ENCODE data around the gene PRMT2.

Gene PRMT2

GRCh38 chr21:46618738-46619379 lies 16.6 kb upstream of the PRMT2 start:
- Histone ChIP-seq H3K36me3 (ENCODE audit: control insufficient read depth, insufficient read depth, low read length) (no peaks in the 10 kb centered on the region), H3K9me3 (ENCODE audit: control insufficient read depth, insufficient read depth, low read length) (no peaks in the 10 kb centered on the region), H3K4me3 (ENCODE audit: low read depth, low read length) (no peak overlapping the region), H3K27ac (ENCODE audit: low read depth, low read length) (no peak overlapping the region), H3K4me1 (ENCODE audit: control insufficient read depth, insufficient read depth, low read length) (no peaks in the 10 kb centered on the region), H3K9ac (ENCODE audit: low read depth, low read length) (no peak overlapping the region), H3K27me3 (ENCODE audit: control insufficient read depth, insufficient read depth, low read length) (no peaks in the 10 kb centered on the region)

- Histone ChIP-seq H3K9me3 (ENCODE audit: control insufficient read depth, insufficient read depth, low read length) (no peaks in the 10 kb centered on the region), H3K27me3 (ENCODE audit: control insufficient read depth, insufficient read depth, low read length) (no peaks in the 10 kb centered on the region), H3K4me3 (ENCODE audit: low read depth, low read length) (no peak overlapping the region), H3K27ac (ENCODE audit: low read depth, low read length) (no peak overlapping the region), H3K9ac (ENCODE audit: low read depth, low read length) (no peak overlapping the region), H3K4me1 (ENCODE audit: control insufficient read depth, insufficient read depth, low read length) (no peaks in the 10 kb centered on the region), H3K36me3 (ENCODE audit: control insufficient read depth, insufficient read depth, low read length) (no peaks in the 10 kb centered on the region)
Observed at GRCh38 chr21:46619846-46620245, 15.6 kb upstream of the PRMT2 start.

GRCh38 chr21:46620846-46621245 lies 14.6 kb upstream of the PRMT2 start:
- Histone ChIP-seq H3K4me3 (ENCODE audit: low read depth, low read length) (no peak overlapping the region), H3K9ac (ENCODE audit: low read depth, low read length) (no peak overlapping the region), H3K27me3 (ENCODE audit: control insufficient read depth, insufficient read depth, low read length) (no peaks in the 10 kb centered on the region), H3K36me3 (ENCODE audit: control insufficient read depth, insufficient read depth, low read length) (no peaks in the 10 kb centered on the region), H3K9me3 (ENCODE audit: control insufficient read depth, insufficient read depth, low read length) (peaks cover 8% of the 10 kb centered on the region; the same call in 1 of the 2 replicates), H3K4me1 (ENCODE audit: control insufficient read depth, insufficient read depth, low read length) (no peaks in the 10 kb centered on the region), H3K27ac (ENCODE audit: low read depth, low read length) (no peak overlapping the region)

GRCh38 chr21:46621457-46622182 lies 13.9 kb upstream of the PRMT2 start:
- Histone ChIP-seq H3K4me3 (ENCODE audit: low read depth, low read length) (no peak overlapping the region), H3K9ac (ENCODE audit: low read depth, low read length) (no peak overlapping the region), H3K9me3 (ENCODE audit: control insufficient read depth, insufficient read depth, low read length) (peaks cover 11% of the 10 kb centered on the region; the same call in 1 of the 2 replicates), H3K4me1 (ENCODE audit: control insufficient read depth, insufficient read depth, low read length) (no peaks in the 10 kb centered on the region), H3K27me3 (ENCODE audit: control insufficient read depth, insufficient read depth, low read length) (no peaks in the 10 kb centered on the region), H3K36me3 (ENCODE audit: control insufficient read depth, insufficient read depth, low read length) (no peaks in the 10 kb centered on the region), H3K27ac (ENCODE audit: low read depth, low read length) (no peak overlapping the region)

- H3K9me3 ChIP-seq (ENCODE audit: control insufficient read depth, insufficient read depth, low read length) = peaks cover 11% of the 10 kb centered on the region; the same call in 1 of the 2 replicates
- H3K4me1 ChIP-seq (ENCODE audit: control insufficient read depth, insufficient read depth, low read length) = no peaks in the 10 kb centered on the region
- H3K36me3 ChIP-seq (ENCODE audit: control insufficient read depth, insufficient read depth, low read length) = no peaks in the 10 kb centered on the region
- H3K27me3 ChIP-seq (ENCODE audit: control insufficient read depth, insufficient read depth, low read length) = no peaks in the 10 kb centered on the region
- H3K9ac ChIP-seq (ENCODE audit: low read depth, low read length) = no peak overlapping the region
- H3K4me3 ChIP-seq (ENCODE audit: low read depth, low read length) = no peak overlapping the region
- peak overlapping the region; percentile 69 for H3K27ac ChIP-seq (ENCODE audit: low read depth, low read length)
Observed at GRCh38 chr21:46622226-46622625, 13.2 kb upstream of the PRMT2 start.

- no peaks in the 10 kb centered on the region for H3K27me3 ChIP-seq (ENCODE audit: control insufficient read depth, insufficient read depth, low read length)
- no peak overlapping the region for H3K9ac ChIP-seq (ENCODE audit: low read depth, low read length)
- H3K4me3 ChIP-seq (ENCODE audit: low read depth, low read length) = no peak overlapping the region
- H3K36me3 ChIP-seq (ENCODE audit: control insufficient read depth, insufficient read depth, low read length) = no peaks in the 10 kb centered on the region
- H3K27ac ChIP-seq (ENCODE audit: low read depth, low read length) = no peak overlapping the region
- H3K9me3 ChIP-seq (ENCODE audit: control insufficient read depth, insufficient read depth, low read length) = peaks cover 11% of the 10 kb centered on the region; the same call in 1 of the 2 replicates
- no peaks in the 10 kb centered on the region for H3K4me1 ChIP-seq (ENCODE audit: control insufficient read depth, insufficient read depth, low read length)
Observed at GRCh38 chr21:46624050-46624449, 11.4 kb upstream of the PRMT2 start.

GRCh38 chr21:46625759-46626158 lies 9.7 kb upstream of the PRMT2 start:
- peaks cover 11% of the 10 kb centered on the region; the same call in 1 of the 2 replicates for H3K9me3 ChIP-seq (ENCODE audit: control insufficient read depth, insufficient read depth, low read length)
- no peak overlapping the region for H3K4me3 ChIP-seq (ENCODE audit: low read depth, low read length)
- no peaks in the 10 kb centered on the region for H3K27me3 ChIP-seq (ENCODE audit: control insufficient read depth, insufficient read depth, low read length)
- no peaks in the 10 kb centered on the region for H3K36me3 ChIP-seq (ENCODE audit: control insufficient read depth, insufficient read depth, low read length)
- H3K9ac ChIP-seq (ENCODE audit: low read depth, low read length) = no peak overlapping the region
- H3K27ac ChIP-seq (ENCODE audit: low read depth, low read length) = no peak overlapping the region
- no peaks in the 10 kb centered on the region for H3K4me1 ChIP-seq (ENCODE audit: control insufficient read depth, insufficient read depth, low read length)

GRCh38 chr21:46626536-46626935 lies 8.9 kb upstream of the PRMT2 start:
- Histone ChIP-seq H3K4me1 (ENCODE audit: control insufficient read depth, insufficient read depth, low read length) (no peaks in the 10 kb centered on the region), H3K9me3 (ENCODE audit: control insufficient read depth, insufficient read depth, low read length) (peaks cover 11% of the 10 kb centered on the region; the same call in 1 of the 2 replicates), H3K27me3 (ENCODE audit: control insufficient read depth, insufficient read depth, low read length) (no peaks in the 10 kb centered on the region), H3K4me3 (ENCODE audit: low read depth, low read length) (no peak overlapping the region), H3K27ac (ENCODE audit: low read depth, low read length) (no peak overlapping the region), H3K36me3 (ENCODE audit: control insufficient read depth, insufficient read depth, low read length) (no peaks in the 10 kb centered on the region), H3K9ac (ENCODE audit: low read depth, low read length) (no peak overlapping the region)

GRCh38 chr21:46626975-46627501 lies 8.4 kb upstream of the PRMT2 start:
- Histone ChIP-seq H3K27me3 (ENCODE audit: control insufficient read depth, insufficient read depth, low read length) (no peaks in the 10 kb centered on the region), H3K36me3 (ENCODE audit: control insufficient read depth, insufficient read depth, low read length) (no peaks in the 10 kb centered on the region), H3K4me1 (ENCODE audit: control insufficient read depth, insufficient read depth, low read length) (peaks cover 2% of the 10 kb centered on the region; the same call in 1 of the 2 replicates), H3K9me3 (ENCODE audit: control insufficient read depth, insufficient read depth, low read length) (peaks cover 11% of the 10 kb centered on the region; the same call in 1 of the 2 replicates), H3K9ac (ENCODE audit: low read depth, low read length) (no peak overlapping the region), H3K4me3 (ENCODE audit: low read depth, low read length) (no peak overlapping the region), H3K27ac (ENCODE audit: low read depth, low read length) (no peak overlapping the region)

- no peak overlapping the region for H3K4me3 ChIP-seq (ENCODE audit: low read depth, low read length)
- H3K27ac ChIP-seq (ENCODE audit: low read depth, low read length) = no peak overlapping the region
- H3K27me3 ChIP-seq (ENCODE audit: control insufficient read depth, insufficient read depth, low read length) = no peaks in the 10 kb centered on the region
Observed at GRCh38 chr21:46627726-46628125, 7.7 kb upstream of the PRMT2 start.

GRCh38 chr21:46628868-46629267 lies 6.6 kb upstream of the PRMT2 start:
- Histone ChIP-seq H3K4me1 (ENCODE audit: control insufficient read depth, insufficient read depth, low read length) (peaks cover 18% of the 10 kb centered on the region), H3K9me3 (ENCODE audit: control insufficient read depth, insufficient read depth, low read length) (peaks cover 11% of the 10 kb centered on the region; the same call in 1 of the 2 replicates), H3K36me3 (ENCODE audit: control insufficient read depth, insufficient read depth, low read length) (no peaks in the 10 kb centered on the region), H3K27me3 (ENCODE audit: control insufficient read depth, insufficient read depth, low read length) (no peaks in the 10 kb centered on the region), H3K4me3 (ENCODE audit: low read depth, low read length) (no peak overlapping the region), H3K27ac (ENCODE audit: low read depth, low read length) (no peak overlapping the region), H3K9ac (ENCODE audit: low read depth, low read length) (no peak overlapping the region)

More at GRCh38 chr21:46627726-46628125, 7.7 kb upstream of the PRMT2 start:
- Histone ChIP-seq H3K9me3 (ENCODE audit: control insufficient read depth, insufficient read depth, low read length) (peaks cover 11% of the 10 kb centered on the region; the same call in 1 of the 2 replicates), H3K9ac (ENCODE audit: low read depth, low read length) (no peak overlapping the region), H3K4me1 (ENCODE audit: control insufficient read depth, insufficient read depth, low read length) (peaks cover 9% of the 10 kb centered on the region), H3K36me3 (ENCODE audit: control insufficient read depth, insufficient read depth, low read length) (no peaks in the 10 kb centered on the region)
